HG02623 (cell line): ENCODE results near the gene ZC3H4.
A peak's percentile ranks its signal among the peaks of the same experiment; 100 is the strongest.

ENCODE experiments used
- ATAC-seq: cut with Tn5 transposase; IDR thresholded peaks from one replicate; pipeline ENCODE4 v1.9.1; 2021; ENCODE audit warnings: moderate library complexity; ENCODE audit not compliant: unreplicated experiment

The ZC3H4 gene

GRCh38 chr19:47134545-47134944 is 21.0 kb upstream of the ZC3H4 start:
- ATAC-seq = no peak

GRCh38 chr19:47133021-47133471 is 19.5 kb upstream of the ZC3H4 start:
- ATAC-seq = no peak

GRCh38 chr19:47132194-47132852 is 18.7 kb upstream of the ZC3H4 start:
- no peak for ATAC-seq

- ATAC-seq = peak; percentile 82
Observed at GRCh38 chr19:47130589-47131227, 17.1 kb upstream of the ZC3H4 start, which contains the start of gene SAE1. Gene SAE1, plus strand, starts transcription at chr19:47130835. Its CDS starts 96 bp downstream, at chr19:47130931.

GRCh38 chr19:47130120-47130588 is 16.6 kb upstream of the ZC3H4 start:
- ATAC-seq = no peak

GRCh38 chr19:47129579-47129978 is 16.0 kb upstream of the ZC3H4 start:
- no peak for ATAC-seq

- ATAC-seq = no peak
Observed at GRCh38 chr19:47125669-47125938, 12.0 kb upstream of the ZC3H4 start.

GRCh38 chr19:47124937-47125668 is 11.5 kb upstream of the ZC3H4 start:
- no peak for ATAC-seq

GRCh38 chr19:47123406-47123805 is 9.8 kb upstream of the ZC3H4 start:
- ATAC-seq = no peak

GRCh38 chr19:47122359-47123335 is 9.1 kb upstream of the ZC3H4 start:
- ATAC-seq = no peak

GRCh38 chr19:47120470-47121067 is 7.0 kb upstream of the ZC3H4 start:
- ATAC-seq = no peak

- ATAC-seq = no peak
Observed at GRCh38 chr19:47113850-47114651, 475 bp upstream of the ZC3H4 start.

GRCh38 chr19:47112166-47112996 is 1.2 kb downstream of the ZC3H4 start:
- peak; percentile 19 for ATAC-seq

GRCh38 chr19:47111682-47112165 is 1.9 kb downstream of the ZC3H4 start:
- no peak for ATAC-seq

GRCh38 chr19:47111006-47111621 is 2.5 kb downstream of the ZC3H4 start:
- no peak for ATAC-seq

GRCh38 chr19:47110521-47111005 is 3.0 kb downstream of the ZC3H4 start:
- ATAC-seq = no peak

- ATAC-seq = no peak
Observed at GRCh38 chr19:47109541-47110375, 3.8 kb downstream of the ZC3H4 start.
